Left ventricle myocardium inferior (tissue), 1 donor: Measurements from ENCODE around the gene MICAL2. TPM values are rescaled to one million over a fixed set of nuclear protein-coding genes. Genes with fewer than 3 reads are reported as not detected.

Experiments used
- DNase-seq: peaks from one replicate; pipeline ENCODE4 v3.0.0-alpha.2; 2020
- H3K27ac ChIP-seq: fragments of 200-600 bp; replicated peaks from 2 replicates; pipeline ENCODE4 v1.8.0; 2021
- H3K27me3 ChIP-seq: fragments of 200-600 bp; 2 replicates; pipeline ENCODE4 v1.8.0; 2021; ENCODE audit warnings: low read depth
- H3K36me3 ChIP-seq: fragments of 200-600 bp; 2 replicates; pipeline ENCODE4 v1.8.0; 2021
- H3K4me1 ChIP-seq: fragments of 200-600 bp; 2 replicates; pipeline ENCODE4 v1.8.0; 2021
- H3K4me3 ChIP-seq: fragments of 200-600 bp; 2 replicates; pipeline ENCODE4 v1.8.0; 2021; ENCODE audit warnings: mild to moderate bottlenecking, moderate library complexity
- H3K9me3 ChIP-seq: fragments of 200-600 bp; replicated peaks from 2 replicates; pipeline ENCODE4 v1.8.0; 2021
- intact Hi-C: fragments of 100-400 bp; cut with micrococcal nuclease; formaldehyde crosslinking; loops from one replicate; pipeline ENCODE4 v1.11.0; 2022
- total RNA-seq: library from RNA; stranded (reverse); fragmentation: NEBNext Ultra II Directional; extraction: Animal tissue kit (Norgen Biotek cat#: 25700); gene quantifications from one replicate; pipeline ENCODE4 v1.2.1, GENCODE V29; 2021
- TF ChIP-seq, protein P1 (sequence below): fragments of 200-600 bp; IDR thresholded peaks from 2 replicates; pipeline ENCODE4 v1.8.0; 2021; ENCODE audit warnings: antibody characterized with exemption, mild to moderate bottlenecking, borderline replicate concordance
- donor health status: DM: no; HTN: yes; CAD: no; lungs with severe emphysema.

Gene MICAL2
- total RNA-seq, 1 donor from 2014 or later = 85.0 TPM

DNA sequence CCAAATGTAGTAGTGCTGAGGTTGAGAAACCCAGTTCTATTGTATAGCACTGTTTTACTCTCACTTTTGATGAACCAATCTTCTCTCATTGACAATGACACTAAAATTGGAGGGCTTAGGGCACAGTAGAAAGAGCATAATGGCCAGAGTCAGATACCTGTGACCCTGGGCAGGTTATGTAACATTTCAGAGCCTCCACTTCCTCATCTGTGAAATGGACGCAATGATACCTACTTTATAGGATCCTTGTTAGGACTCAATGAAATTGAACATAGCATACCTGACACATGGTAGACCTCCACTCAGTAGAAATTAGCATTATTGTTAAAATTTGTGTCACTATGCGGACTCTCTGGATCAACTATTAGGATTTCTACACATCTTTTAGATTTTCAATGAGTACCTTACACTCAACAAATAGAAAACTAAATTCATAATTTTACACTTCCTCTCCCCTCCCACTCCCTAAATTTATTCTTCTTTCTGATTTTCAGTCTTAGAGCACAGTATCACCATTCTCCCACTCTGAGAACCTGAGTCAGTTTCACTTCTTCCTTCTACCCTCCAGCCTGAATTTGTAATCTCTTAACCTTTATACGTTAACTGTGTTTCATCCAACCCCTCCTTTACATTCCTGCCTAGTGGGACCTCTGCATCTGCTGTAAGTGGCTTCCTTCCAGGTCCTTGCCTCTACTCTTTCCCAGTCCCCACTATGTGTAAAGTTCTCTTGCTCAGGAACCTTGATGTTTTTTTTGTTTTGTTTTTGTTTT, 78.3 kb downstream of the MICAL2 start:
- no peak for DNase-seq
- no peak overlapping the region for H3K27ac ChIP-seq
- intact Hi-C loops = no loop called here
- TF ChIP-seq, protein P1, sequence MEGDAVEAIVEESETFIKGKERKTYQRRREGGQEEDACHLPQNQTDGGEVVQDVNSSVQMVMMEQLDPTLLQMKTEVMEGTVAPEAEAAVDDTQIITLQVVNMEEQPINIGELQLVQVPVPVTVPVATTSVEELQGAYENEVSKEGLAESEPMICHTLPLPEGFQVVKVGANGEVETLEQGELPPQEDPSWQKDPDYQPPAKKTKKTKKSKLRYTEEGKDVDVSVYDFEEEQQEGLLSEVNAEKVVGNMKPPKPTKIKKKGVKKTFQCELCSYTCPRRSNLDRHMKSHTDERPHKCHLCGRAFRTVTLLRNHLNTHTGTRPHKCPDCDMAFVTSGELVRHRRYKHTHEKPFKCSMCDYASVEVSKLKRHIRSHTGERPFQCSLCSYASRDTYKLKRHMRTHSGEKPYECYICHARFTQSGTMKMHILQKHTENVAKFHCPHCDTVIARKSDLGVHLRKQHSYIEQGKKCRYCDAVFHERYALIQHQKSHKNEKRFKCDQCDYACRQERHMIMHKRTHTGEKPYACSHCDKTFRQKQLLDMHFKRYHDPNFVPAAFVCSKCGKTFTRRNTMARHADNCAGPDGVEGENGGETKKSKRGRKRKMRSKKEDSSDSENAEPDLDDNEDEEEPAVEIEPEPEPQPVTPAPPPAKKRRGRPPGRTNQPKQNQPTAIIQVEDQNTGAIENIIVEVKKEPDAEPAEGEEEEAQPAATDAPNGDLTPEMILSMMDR = no peak
- H3K9me3 ChIP-seq = no peaks in the 10 kb centered on the region
- H3K36me3 ChIP-seq = no peaks in the 10 kb centered on the region
- peaks cover 49% of the 10 kb centered on the region for H3K4me1 ChIP-seq
- no peaks in the 10 kb centered on the region for H3K27me3 ChIP-seq
- H3K4me3 ChIP-seq = no peak overlapping the region

DNA sequence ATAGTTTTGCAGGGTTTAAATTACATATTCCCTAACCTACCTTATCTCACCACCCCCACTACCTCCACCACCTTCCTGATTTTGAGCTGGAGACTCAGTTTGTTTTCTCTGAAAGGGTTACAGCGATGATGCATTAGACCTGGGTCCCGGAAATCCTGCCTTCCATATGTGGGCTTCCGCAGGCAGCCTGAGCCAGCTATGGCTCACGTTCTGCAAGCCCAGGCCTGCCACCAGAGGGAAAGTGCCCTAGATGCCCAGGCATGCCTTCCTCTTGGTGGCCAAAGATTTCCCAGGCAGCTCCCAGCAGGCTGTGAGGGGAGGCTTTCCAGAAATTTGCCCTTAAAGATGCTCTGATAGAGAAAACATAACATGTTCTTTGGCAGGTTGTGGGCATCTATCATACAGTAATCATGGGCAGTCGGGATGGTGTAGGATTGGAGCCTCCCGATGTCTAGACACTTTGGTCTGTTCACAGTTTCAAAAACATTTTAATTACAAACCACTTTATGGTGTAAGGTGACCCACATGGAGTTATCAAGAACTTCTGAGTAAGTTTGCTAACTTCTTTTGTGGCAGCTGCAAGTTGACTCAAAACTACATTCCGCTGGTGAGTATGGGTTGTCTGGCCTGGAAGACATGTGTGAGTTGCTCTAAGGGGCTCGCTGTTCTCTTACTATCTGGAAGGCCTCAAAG, 79.3 kb downstream of the MICAL2 start:
- TF ChIP-seq, protein P1 = peak; percentile 19
- Histone ChIP-seq H3K4me3 (no peak overlapping the region), H3K4me1 (peaks cover 50% of the 10 kb centered on the region), H3K36me3 (no peaks in the 10 kb centered on the region), H3K27me3 (no peaks in the 10 kb centered on the region), H3K9me3 (no peaks in the 10 kb centered on the region), H3K27ac (no peak overlapping the region)
- no peak for DNase-seq
- intact Hi-C loops = no loop called here

DNA sequence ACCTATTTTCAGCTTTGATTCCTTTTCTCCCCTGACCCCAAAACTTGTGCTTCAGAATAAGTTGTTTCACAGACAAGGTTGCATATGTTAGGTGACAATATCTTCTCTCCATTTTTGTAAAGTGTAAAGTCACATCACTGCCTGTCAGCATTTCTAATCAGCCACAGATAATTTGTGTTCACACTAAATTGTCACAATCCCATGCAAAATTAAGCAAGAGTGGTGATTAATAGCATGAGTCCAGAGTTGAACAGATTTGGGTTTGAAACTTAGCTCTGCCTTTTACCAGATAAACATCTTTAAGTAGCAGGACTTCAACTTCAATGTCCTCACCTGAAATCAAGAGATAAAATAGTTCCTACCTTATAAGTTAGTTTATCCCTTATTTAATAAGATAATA, 80.1 kb downstream of the MICAL2 start:
- no peaks in the 10 kb centered on the region for H3K36me3 ChIP-seq
- no peak overlapping the region for H3K27ac ChIP-seq
- H3K4me1 ChIP-seq = peaks cover 45% of the 10 kb centered on the region
- DNase-seq = no peak
- H3K27me3 ChIP-seq = no peaks in the 10 kb centered on the region
- no peaks in the 10 kb centered on the region for H3K9me3 ChIP-seq
- intact Hi-C loops = no loop called here
- H3K4me3 ChIP-seq = no peak overlapping the region
- TF ChIP-seq, protein P1 = no peak

DNA sequence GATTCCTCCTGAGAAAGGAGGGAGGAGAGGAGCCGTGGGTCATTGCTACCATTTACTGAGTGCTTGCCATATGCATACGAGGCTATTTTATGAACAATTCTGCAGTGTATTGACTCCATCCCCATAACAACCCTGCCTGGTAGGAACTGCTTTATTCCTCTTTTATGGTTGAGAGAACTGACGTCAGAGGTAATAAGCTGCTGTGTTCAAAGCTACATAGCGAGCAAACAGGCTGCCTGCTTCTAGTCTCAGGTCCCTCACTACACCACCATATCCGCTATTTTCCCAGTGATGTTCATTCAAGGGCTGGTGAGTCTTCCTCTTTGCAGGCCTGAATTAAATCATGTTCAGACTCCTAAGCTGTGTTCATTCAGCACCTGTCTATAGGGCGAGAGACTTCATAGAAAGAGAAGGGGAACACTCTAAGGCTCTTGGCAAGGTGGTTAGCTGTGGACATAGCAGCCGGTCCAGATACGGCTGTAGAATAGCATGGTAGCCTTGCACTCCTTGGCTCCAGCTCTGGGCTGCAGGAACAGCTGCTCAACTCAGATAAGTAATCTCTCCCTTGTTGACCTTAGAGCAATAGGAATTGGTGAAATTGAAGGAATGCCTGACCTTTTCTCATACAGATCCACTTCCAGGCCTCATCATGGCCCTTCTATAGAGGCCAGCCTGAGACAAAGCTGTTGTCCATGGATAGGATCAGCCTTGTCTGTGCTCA, 82.6 kb downstream of the MICAL2 start:
- intact Hi-C loops = no loop called here
- Histone ChIP-seq H3K9me3 (no peaks in the 10 kb centered on the region), H3K27me3 (no peaks in the 10 kb centered on the region), H3K36me3 (no peaks in the 10 kb centered on the region), H3K4me3 (no peak overlapping the region), H3K27ac (no peak overlapping the region), H3K4me1 (peaks cover 22% of the 10 kb centered on the region)
- TF ChIP-seq, protein P1 = no peak
- DNase-seq = no peak

DNA sequence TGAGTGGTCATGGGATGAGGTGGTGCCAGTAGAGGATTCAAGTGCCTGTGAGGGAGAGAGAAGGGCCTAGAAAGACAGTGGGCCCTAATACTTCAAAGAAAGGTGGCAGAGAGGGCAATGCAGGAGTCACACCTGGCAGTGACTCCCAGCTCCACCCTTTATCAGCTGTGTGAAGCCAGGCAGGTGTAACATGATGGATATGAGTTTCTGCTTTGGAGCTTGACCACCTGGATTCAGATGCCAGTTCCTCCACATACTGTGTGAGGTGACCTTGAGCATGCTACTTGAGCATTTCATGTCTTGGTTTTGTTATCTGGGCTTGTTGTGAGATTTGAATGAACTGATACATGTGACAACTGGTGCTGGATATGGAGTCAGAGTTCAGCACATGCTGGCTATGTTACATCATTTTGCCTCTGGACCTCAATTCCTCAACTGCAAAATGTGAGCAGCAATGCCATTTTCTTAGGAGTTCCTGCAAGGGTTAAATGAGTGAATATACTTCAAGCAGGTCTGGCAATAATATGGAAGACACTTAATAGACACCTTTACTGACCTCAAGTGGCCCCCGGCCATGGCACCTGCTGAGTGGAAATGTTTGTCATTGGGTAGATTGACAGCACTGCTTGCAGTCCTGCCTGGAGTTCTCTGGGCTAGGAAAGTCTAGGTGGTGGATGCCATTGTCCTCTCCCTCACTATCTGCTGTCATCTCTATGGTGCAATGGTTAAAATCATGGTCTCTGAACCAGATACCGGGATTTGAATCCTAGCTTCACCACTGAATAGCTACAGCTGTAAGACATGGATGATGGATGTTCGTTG, 83.3 kb downstream of the MICAL2 start:
- intact Hi-C loops = no loop called here
- no peaks in the 10 kb centered on the region for H3K36me3 ChIP-seq
- no peaks in the 10 kb centered on the region for H3K9me3 ChIP-seq
- H3K4me1 ChIP-seq = peaks cover 28% of the 10 kb centered on the region
- TF ChIP-seq, protein P1 = no peak
- H3K4me3 ChIP-seq = no peak overlapping the region
- no peak overlapping the region for H3K27ac ChIP-seq
- no peak for DNase-seq
- no peaks in the 10 kb centered on the region for H3K27me3 ChIP-seq
